Measurements from ENCODE around the gene PIK3R2.

GRCh38 chr19:18155095-18156087 is 2.4 kb downstream of the PIK3R2 start:
- TF ChIP-seq FOXA1 (IDR thresholded peaks at IDR 0.05) (no peak), BHLHE40 (IDR thresholded peaks at IDR 0.05; ENCODE audit: borderline replicate concordance) (no peak), SP1 (IDR thresholded peaks at IDR 0.05) (no peak)
